BE2C (cell line): Measurements from ENCODE around the gene FBXL13.

ENCODE experiments used
- DNase-seq: peaks from one replicate; pipeline ENCODE4 v3.0.0-alpha.2; 2020
- H3K27me3 ChIP-seq: fragments of 250-450 bp; sonication (Bioruptor Pico); 2 replicates; pipeline ENCODE4 v1.5.1; 2020; ENCODE audit warnings: mild to moderate bottlenecking
- H3K36me3 ChIP-seq: fragments of 250-450 bp; sonication (Bioruptor Pico); 2 replicates; pipeline ENCODE4 v1.5.1; 2020; ENCODE audit warnings: mild to moderate bottlenecking
- H3K4me1 ChIP-seq: fragments of 250-450 bp; sonication (Bioruptor Pico); 2 replicates; pipeline ENCODE4 v1.5.1; 2020
- H3K4me3 ChIP-seq: 2 replicates; pipeline ENCODE4 v1.5.1; 2011; ENCODE audit warnings: low read depth, low read length
- H3K9me3 ChIP-seq: fragments of 250-450 bp; sonication (Bioruptor Pico); 2 replicates; pipeline ENCODE4 v1.5.1; 2020
- TF ChIP-seq, protein P1 (sequence below): IDR thresholded peaks from 2 replicates; pipeline ENCODE4 v1.5.1; 2012; ENCODE audit warnings: mild to moderate bottlenecking, low read depth, low read length

The FBXL13 gene

GRCh38 chr7:102872460-102872859 is 202.1 kb downstream of the FBXL13 start:
- no peaks in the 10 kb centered on the region for H3K27me3 ChIP-seq
- no peaks in the 10 kb centered on the region for H3K36me3 ChIP-seq
- no peak overlapping the region for H3K4me3 ChIP-seq
- TF ChIP-seq, protein P1, sequence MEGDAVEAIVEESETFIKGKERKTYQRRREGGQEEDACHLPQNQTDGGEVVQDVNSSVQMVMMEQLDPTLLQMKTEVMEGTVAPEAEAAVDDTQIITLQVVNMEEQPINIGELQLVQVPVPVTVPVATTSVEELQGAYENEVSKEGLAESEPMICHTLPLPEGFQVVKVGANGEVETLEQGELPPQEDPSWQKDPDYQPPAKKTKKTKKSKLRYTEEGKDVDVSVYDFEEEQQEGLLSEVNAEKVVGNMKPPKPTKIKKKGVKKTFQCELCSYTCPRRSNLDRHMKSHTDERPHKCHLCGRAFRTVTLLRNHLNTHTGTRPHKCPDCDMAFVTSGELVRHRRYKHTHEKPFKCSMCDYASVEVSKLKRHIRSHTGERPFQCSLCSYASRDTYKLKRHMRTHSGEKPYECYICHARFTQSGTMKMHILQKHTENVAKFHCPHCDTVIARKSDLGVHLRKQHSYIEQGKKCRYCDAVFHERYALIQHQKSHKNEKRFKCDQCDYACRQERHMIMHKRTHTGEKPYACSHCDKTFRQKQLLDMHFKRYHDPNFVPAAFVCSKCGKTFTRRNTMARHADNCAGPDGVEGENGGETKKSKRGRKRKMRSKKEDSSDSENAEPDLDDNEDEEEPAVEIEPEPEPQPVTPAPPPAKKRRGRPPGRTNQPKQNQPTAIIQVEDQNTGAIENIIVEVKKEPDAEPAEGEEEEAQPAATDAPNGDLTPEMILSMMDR = no peak
- DNase-seq = no peak
- no peaks in the 10 kb centered on the region for H3K4me1 ChIP-seq
- no peaks in the 10 kb centered on the region for H3K9me3 ChIP-seq

GRCh38 chr7:102869195-102869594 is 205.4 kb downstream of the FBXL13 start:
- Histone ChIP-seq H3K4me3 (no peak overlapping the region), H3K9me3 (no peaks in the 10 kb centered on the region), H3K36me3 (no peaks in the 10 kb centered on the region), H3K27me3 (no peaks in the 10 kb centered on the region), H3K4me1 (no peaks in the 10 kb centered on the region)
- TF ChIP-seq, protein P1 = no peak
- DNase-seq = no peak

GRCh38 chr7:102866535-102867215 is 207.9 kb downstream of the FBXL13 start:
- Histone ChIP-seq H3K27me3 (no peaks in the 10 kb centered on the region), H3K4me3 (no peak overlapping the region), H3K9me3 (no peaks in the 10 kb centered on the region), H3K36me3 (no peaks in the 10 kb centered on the region), H3K4me1 (no peaks in the 10 kb centered on the region)
- DNase-seq = no peak
- TF ChIP-seq, protein P1 = no peak

GRCh38 chr7:102864958-102865357 is 209.6 kb downstream of the FBXL13 start:
- Histone ChIP-seq H3K4me1 (no peaks in the 10 kb centered on the region), H3K27me3 (no peaks in the 10 kb centered on the region), H3K4me3 (no peak overlapping the region), H3K9me3 (no peaks in the 10 kb centered on the region), H3K36me3 (no peaks in the 10 kb centered on the region)
- TF ChIP-seq, protein P1 = no peak
- DNase-seq = no peak

- no peaks in the 10 kb centered on the region for H3K36me3 ChIP-seq
- H3K27me3 ChIP-seq = no peaks in the 10 kb centered on the region
- TF ChIP-seq, protein P1 = no peak
- DNase-seq = no peak
- H3K9me3 ChIP-seq = no peaks in the 10 kb centered on the region
- no peak overlapping the region for H3K4me3 ChIP-seq
- no peaks in the 10 kb centered on the region for H3K4me1 ChIP-seq
These were observed 214.2 kb downstream of the FBXL13 start for GRCh38 chr7:102860351-102860811.

- Histone ChIP-seq H3K9me3 (no peaks in the 10 kb centered on the region), H3K4me1 (no peaks in the 10 kb centered on the region), H3K4me3 (no peak overlapping the region), H3K27me3 (no peaks in the 10 kb centered on the region), H3K36me3 (no peaks in the 10 kb centered on the region)
- DNase-seq = no peak
- TF ChIP-seq, protein P1 = no peak
These were observed 214.8 kb downstream of the FBXL13 start for GRCh38 chr7:102859799-102860125.
